Right cardiac atrium (tissue), 5 donors: ENCODE measurements around the gene MRPS6. TPM values are rescaled to one million over a fixed set of nuclear protein-coding genes. Genes with fewer than 3 reads are reported as not detected.

ENCODE experiments used
- ATAC-seq, 2 donors: fragments of 200-7000 bp; cut with Tn5 transposase; one replicate each; pipeline versions ENCODE4 v1.8.0 to v1.9.1; 2020; ENCODE audit warnings: moderate library complexity in 2 of 2, mild to moderate bottlenecking in 1 of 2
- DNase-seq, 3 donors: peaks; one replicate each; pipeline ENCODE4 v3.0.0-alpha.2; 2020
- H3K27ac ChIP-seq: one replicate; pipeline ENCODE4 v1.5.1; 2013; ENCODE audit warnings: mild to moderate bottlenecking, low read length, control low read depth, moderate library complexity
- H3K27me3 ChIP-seq: one replicate; pipeline ENCODE4 v1.6.1; 2013; ENCODE audit not compliant: control insufficient read depth, insufficient read depth
- H3K4me1 ChIP-seq: one replicate; pipeline ENCODE4 v1.6.1; 2013; ENCODE audit warnings: low read length; ENCODE audit not compliant: control insufficient read depth, insufficient read depth
- H3K4me3 ChIP-seq: one replicate; pipeline ENCODE4 v1.5.1; 2013; ENCODE audit warnings: low read length, control low read depth
- H3K9me3 ChIP-seq: one replicate; pipeline ENCODE4 v1.6.1; 2013; ENCODE audit warnings: low read length; ENCODE audit not compliant: control insufficient read depth
- WGBS: extraction: QIAGEN DNeasy Blood & Tissue Kit; methylation state at CpG from one replicate; pipeline ENCODE4 v1.1.7; 2013; 5-methylcytosine and 5-hydroxymethylcytosine counted together
- intact Hi-C, 4 donors: fragments of 100-400 bp; cut with DNase I; formaldehyde crosslinking; loops; one replicate each; pipeline versions ENCODE4 v1.11.0 to v1.14.0; 2022 to 2023
- polyA plus RNA-seq: library from polyadenylated mRNA; stranded (reverse); fragments of 200-250 nt; gene quantifications from one replicate; pipeline ENCODE4 v1.2.3, GENCODE V29; 2013
- total RNA-seq, 4 donors: library from RNA; stranded (reverse); fragmentation: NEBNext Ultra II Directional; extraction: Animal tissue kit (Norgen Biotek cat#: 25700); gene quantifications; one replicate each; pipeline ENCODE4 v1.2.1, GENCODE V29; 2021
- donor health status: healthy with polysubstance abuse.
- donor health status: DM: no; HTN: yes; CAD: no.
- donor health status: DM: no; HTN: no; CAD: no.
- donor health status: DM: no; HTN: yes; CAD: no; lungs with severe emphysema.
- donor health status: DM: yes; HTN: yes; CAD: no.

The MRPS6 gene
- total and polyA plus RNA-seq, 5 donors: 67.6 to 95.3 (median 74.6) TPM

GRCh38 chr21:34156957-34157356, 83.6 kb downstream of the MRPS6 start:
- no peak overlapping the region for H3K4me3 ChIP-seq
- WGBS: 68% methylated on average over 3 of the region's 3 CpGs
- no peak overlapping the region for H3K27ac ChIP-seq
- no peaks in the 10 kb centered on the region for H3K4me1 ChIP-seq
- H3K27me3 ChIP-seq: no peaks in the 10 kb centered on the region
- no peak for DNase-seq
- no peaks in the 10 kb centered on the region for H3K9me3 ChIP-seq
- no peak for ATAC-seq
- intact Hi-C loops: no loop called here

DNA sequence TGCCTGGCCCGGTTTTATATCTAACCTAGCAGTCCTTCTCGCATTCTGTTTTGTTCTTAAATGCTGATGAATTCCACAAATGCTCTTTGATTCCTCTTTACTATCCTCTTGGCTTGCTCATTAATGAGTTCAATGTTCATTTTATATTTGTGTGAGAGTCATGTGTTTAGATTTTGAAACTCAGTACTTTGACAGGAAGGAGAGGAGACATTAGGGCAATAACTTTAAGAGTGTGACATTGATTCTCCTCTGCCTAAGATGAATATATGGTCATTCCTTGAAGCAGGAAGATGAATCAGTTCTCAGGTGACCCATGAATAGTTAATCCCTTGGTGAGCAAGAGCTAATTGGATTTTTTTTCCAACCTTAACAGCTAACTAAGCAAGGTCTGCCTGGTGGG, 84.1 kb downstream of the MRPS6 start:
- Histone ChIP-seq H3K4me3 (no peak overlapping the region), H3K27ac (no peak overlapping the region), H3K4me1 (no peaks in the 10 kb centered on the region), H3K9me3 (no peaks in the 10 kb centered on the region), H3K27me3 (no peaks in the 10 kb centered on the region)
- DNase-seq (no peak), ATAC-seq (no peak)
- WGBS: 90% methylated on average over 2 of the region's 2 CpGs
- intact Hi-C loops: no loop called here

- H3K27me3 ChIP-seq: no peaks in the 10 kb centered on the region
- ATAC-seq: no peak
- intact Hi-C loops: no loop called here
- no peak for DNase-seq
- no peak overlapping the region for H3K27ac ChIP-seq
- WGBS: 78% methylated on average over 36 of the region's 36 CpGs
- H3K4me3 ChIP-seq: no peak overlapping the region
- no peaks in the 10 kb centered on the region for H3K4me1 ChIP-seq
- H3K9me3 ChIP-seq: no peaks in the 10 kb centered on the region
These were observed 85.8 kb downstream of the MRPS6 start for GRCh38 chr21:34158866-34159835.

- ATAC-seq (no peak), DNase-seq (no peak)
- Histone ChIP-seq H3K27ac (no peak overlapping the region), H3K9me3 (peaks cover 18% of the 10 kb centered on the region), H3K4me1 (no peaks in the 10 kb centered on the region), H3K4me3 (no peak overlapping the region), H3K27me3 (no peaks in the 10 kb centered on the region)
- intact Hi-C loops: no loop called here
- 93% methylated on average over 5 of the region's 5 CpGs for WGBS
These were observed 93.1 kb downstream of the MRPS6 start for GRCh38 chr21:34166468-34166867.

- DNase-seq: no peak
- Histone ChIP-seq H3K9me3 (peaks cover 17% of the 10 kb centered on the region), H3K27me3 (no peaks in the 10 kb centered on the region), H3K4me1 (no peaks in the 10 kb centered on the region), H3K27ac (no peak overlapping the region), H3K4me3 (no peak overlapping the region)
- intact Hi-C loops: no loop called here
- WGBS: 78% methylated on average over 2 of the region's 2 CpGs
- no peak for ATAC-seq
These were observed 97.5 kb downstream of the MRPS6 start for GRCh38 chr21:34170886-34171285.

DNA sequence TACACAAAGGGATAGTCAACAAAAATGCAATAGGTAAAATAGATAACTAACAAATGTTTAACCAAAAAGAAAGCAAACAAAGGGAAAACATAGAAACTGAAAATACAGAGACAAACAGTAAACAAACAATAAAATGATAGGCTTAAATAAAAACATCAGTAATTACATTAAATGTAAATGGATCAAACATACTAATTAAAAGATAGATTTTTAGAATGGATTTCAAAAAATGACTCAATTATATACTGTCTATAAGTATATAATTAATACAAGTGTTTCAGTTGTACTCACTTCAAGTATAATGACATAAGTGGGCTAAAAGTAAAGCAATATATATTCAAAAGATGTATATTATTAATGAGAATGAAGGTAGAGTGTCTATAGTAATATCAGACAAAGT, 101.1 kb downstream of the MRPS6 start:
- Histone ChIP-seq H3K27ac (no peak overlapping the region), H3K27me3 (no peaks in the 10 kb centered on the region), H3K4me3 (no peak overlapping the region), H3K9me3 (peaks cover 2% of the 10 kb centered on the region), H3K4me1 (peaks cover 3% of the 10 kb centered on the region)
- intact Hi-C loops: no loop called here
- no peak for DNase-seq
- ATAC-seq: no peak

GRCh38 chr21:34176448-34176847, 103.1 kb downstream of the MRPS6 start:
- H3K4me1 ChIP-seq: peaks cover 3% of the 10 kb centered on the region

GRCh38 chr21:34177919-34178567, 104.7 kb downstream of the MRPS6 start:
- intact Hi-C loops: no loop called here
- H3K27ac ChIP-seq: no peak overlapping the region
- ATAC-seq (no peak), DNase-seq (no peak)
- WGBS: 82% methylated on average over 7 of the region's 7 CpGs
- H3K4me1 ChIP-seq: peaks cover 3% of the 10 kb centered on the region
- no peak overlapping the region for H3K4me3 ChIP-seq
- H3K27me3 ChIP-seq: no peaks in the 10 kb centered on the region
- peaks cover 2% of the 10 kb centered on the region for H3K9me3 ChIP-seq

More at GRCh38 chr21:34176448-34176847, 103.1 kb downstream of the MRPS6 start:
- Histone ChIP-seq H3K27ac (no peak overlapping the region), H3K27me3 (no peaks in the 10 kb centered on the region), H3K4me3 (no peak overlapping the region), H3K9me3 (peaks cover 2% of the 10 kb centered on the region)
- 84% methylated on average over 1 of the region's 1 CpG for WGBS
- DNase-seq: no peak
- no peak for ATAC-seq
- intact Hi-C loops: no loop called here

- ATAC-seq: no peak
- 86% methylated on average over 9 of the region's 9 CpGs for WGBS
- H3K27ac ChIP-seq: no peak overlapping the region
- H3K27me3 ChIP-seq: no peaks in the 10 kb centered on the region
- H3K9me3 ChIP-seq: peaks cover 2% of the 10 kb centered on the region
- DNase-seq: no peak
- intact Hi-C loops: no loop called here
- peaks cover 3% of the 10 kb centered on the region for H3K4me1 ChIP-seq
- no peak overlapping the region for H3K4me3 ChIP-seq
These were observed 106.0 kb downstream of the MRPS6 start for GRCh38 chr21:34179204-34179935.

DNA sequence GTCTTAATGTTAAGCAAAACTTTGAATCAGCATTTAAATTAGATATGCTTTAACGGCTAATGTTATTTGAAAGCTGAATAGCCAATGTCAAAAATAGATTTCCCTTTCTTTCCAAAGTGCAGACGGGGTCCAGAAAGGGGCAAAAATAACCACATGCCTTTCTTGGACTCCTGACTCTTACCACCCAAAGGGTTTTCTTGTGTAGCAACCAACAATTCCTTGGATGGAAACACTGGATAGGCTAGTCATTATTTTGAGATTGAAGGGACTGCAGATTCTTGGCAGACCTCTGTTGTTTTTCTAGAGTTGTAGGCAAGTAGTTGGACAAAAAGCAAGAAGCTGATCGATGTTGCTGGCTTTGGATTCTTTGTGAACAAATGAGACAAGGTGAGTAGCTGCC, 107.0 kb downstream of the MRPS6 start:
- Histone ChIP-seq H3K27me3 (no peaks in the 10 kb centered on the region), H3K4me1 (peaks cover 3% of the 10 kb centered on the region), H3K9me3 (peaks cover 2% of the 10 kb centered on the region), H3K4me3 (peak overlapping the region; percentile 45), H3K27ac (peak overlapping the region; percentile 27)
- DNase-seq (no peak), ATAC-seq (peak in 1 of 2 donors; percentile 40)
- intact Hi-C loops: no loop called here
- WGBS: 30% methylated on average over 3 of the region's 3 CpGs
